Keratinocyte (primary cell): ENCODE data around the gene ATP4A. TPM values are rescaled to one million over a fixed set of nuclear protein-coding genes. Genes with fewer than 3 reads are reported as not detected.

ENCODE experiments used
- DNase-seq: peaks from one replicate; pipeline ENCODE4 v3.0.0-alpha.2; 2011; ENCODE audit warnings: low read depth, missing footprints, low spot score
- FAIRE-seq: peaks from 2 replicates; lab custom pipeline; 2011; peaks lifted over from hg19 to GRCh38; lab: Jason Lieb, UNC
- H2AFZ ChIP-seq: 2 replicates; pipeline ENCODE4 v1.6.0; 2012; ENCODE audit warnings: low read length, control low read depth, inconsistent platforms; ENCODE audit not compliant: control insufficient read depth
- H3K27ac ChIP-seq: 2 replicates; pipeline ENCODE4 v1.5.1; 2011; ENCODE audit warnings: low read length; ENCODE audit not compliant: control insufficient read depth, insufficient read depth
- H3K27me3 ChIP-seq: 3 replicates; pipeline ENCODE4 v1.6.0; 2011; ENCODE audit warnings: low read length; ENCODE audit not compliant: control insufficient read depth, insufficient read depth; ENCODE audit errors: extremely low read depth
- H3K36me3 ChIP-seq, 2 experiments: 2 replicates in 1 of 2; 3 replicates in 1 of 2; pipeline ENCODE4 v1.5.1; 2011; ENCODE audit warnings: low read length in 2 of 2, mild to moderate bottlenecking in 1 of 2; ENCODE audit not compliant: control insufficient read depth in 2 of 2, insufficient read depth in 2 of 2; ENCODE audit errors: extremely low read depth in 1 of 2
- H3K4me1 ChIP-seq: 3 replicates; pipeline ENCODE4 v1.5.1; 2011; ENCODE audit warnings: low read length; ENCODE audit not compliant: control insufficient read depth, insufficient read depth; ENCODE audit errors: extremely low read depth
- H3K4me2 ChIP-seq: 3 replicates; pipeline ENCODE4 v1.6.0; 2011; ENCODE audit warnings: low read depth, low read length; ENCODE audit not compliant: control insufficient read depth, insufficient read depth; ENCODE audit errors: extremely low read depth
- H3K4me3 ChIP-seq, 3 experiments: fragments of 200-600 bp in 1 of 3; sonication (generic) in 1 of 3; 2 replicates in 2 of 3; 3 replicates in 1 of 3; pipeline ENCODE4 v1.5.1; 2011 to 2016; ENCODE audit warnings: low read length in 3 of 3, mild to moderate bottlenecking in 3 of 3, control low read depth in 2 of 3, inconsistent platforms in 1 of 3, low read depth in 1 of 3, mixed read lengths in 1 of 3, mixed run types in 1 of 3, moderate library complexity in 1 of 3; ENCODE audit not compliant: control insufficient read depth in 2 of 3, insufficient read depth in 2 of 3; ENCODE audit errors: extremely low read depth in 1 of 3
- H3K79me2 ChIP-seq: 2 replicates; pipeline ENCODE4 v1.6.0; 2012; ENCODE audit warnings: low read length; ENCODE audit not compliant: control insufficient read depth, insufficient read depth
- H3K9ac ChIP-seq: 3 replicates; pipeline ENCODE4 v1.6.0; 2011; ENCODE audit warnings: low read length; ENCODE audit not compliant: control insufficient read depth, insufficient read depth; ENCODE audit errors: extremely low read depth
- H3K9me1 ChIP-seq: 3 replicates; pipeline ENCODE4 v1.6.0; 2011; ENCODE audit warnings: low read length; ENCODE audit not compliant: control insufficient read depth, insufficient read depth; ENCODE audit errors: extremely low read depth
- H3K9me3 ChIP-seq: 2 replicates; pipeline ENCODE4 v1.5.1; 2012; ENCODE audit warnings: low read depth, low read length; ENCODE audit not compliant: control insufficient read depth
- H4K20me1 ChIP-seq: 3 replicates; pipeline ENCODE4 v1.6.0; 2011; ENCODE audit warnings: low read length; ENCODE audit not compliant: control insufficient read depth, insufficient read depth; ENCODE audit errors: extremely low read depth
- EZH2 ChIP-seq: IDR thresholded peaks from one replicate; pipeline ENCODE4 v1.6.1; 2012; ENCODE audit warnings: inconsistent platforms, mild to moderate bottlenecking, low read length, moderate library complexity
- dilution Hi-C: fragments of 300-500 bp; cut with MboI; formaldehyde crosslinking; loops from one replicate; pipeline ENCODE4 v1.7.0; 2020; ENCODE audit warnings: low sequenced_read_pairs; ENCODE audit not compliant: extremely low pct_ligation_motif_present
- polyA plus RNA-seq, 5 experiments: library from polyadenylated mRNA; depleted of rRNA in 3 of 5; stranded (reverse) in 3 of 5; stranded (forward) in 1 of 5; unstranded in 1 of 5; fragments of >200 nt; gene quantifications; 1 replicate in 1 of 5; 2 replicates in 3 of 5; 3 replicates in 1 of 5; pipeline versions ENCODE4 v1.2.1 to v1.2.3, GENCODE V29; 2011 to 2012; ENCODE audit warnings: missing spikeins in 2 of 5, low read depth in 1 of 5, low replicate concordance in 1 of 5
- TF ChIP-seq, protein P1 (sequence below), 3 experiments: IDR thresholded peaks in 1 of 3; conservative IDR thresholded peaks in 1 of 3; optimal IDR thresholded peaks in 1 of 3; 2 replicates in 2 of 3; 3 replicates in 1 of 3; pipeline versions ENCODE3 to v1.5.1; 2011; ENCODE audit warnings: low read length in 3 of 3, mild to moderate bottlenecking in 3 of 3, moderate library complexity in 2 of 3, control low read depth in 1 of 3, inconsistent platforms in 1 of 3; ENCODE audit not compliant: insufficient read depth in 2 of 3; ENCODE audit errors: extremely low read depth in 1 of 3

The ATP4A gene
- polyA plus RNA-seq, 1 donor (not counting 4 experiments of a cell fraction or from before 2014, with no cell fraction given), result not detected

DNA sequence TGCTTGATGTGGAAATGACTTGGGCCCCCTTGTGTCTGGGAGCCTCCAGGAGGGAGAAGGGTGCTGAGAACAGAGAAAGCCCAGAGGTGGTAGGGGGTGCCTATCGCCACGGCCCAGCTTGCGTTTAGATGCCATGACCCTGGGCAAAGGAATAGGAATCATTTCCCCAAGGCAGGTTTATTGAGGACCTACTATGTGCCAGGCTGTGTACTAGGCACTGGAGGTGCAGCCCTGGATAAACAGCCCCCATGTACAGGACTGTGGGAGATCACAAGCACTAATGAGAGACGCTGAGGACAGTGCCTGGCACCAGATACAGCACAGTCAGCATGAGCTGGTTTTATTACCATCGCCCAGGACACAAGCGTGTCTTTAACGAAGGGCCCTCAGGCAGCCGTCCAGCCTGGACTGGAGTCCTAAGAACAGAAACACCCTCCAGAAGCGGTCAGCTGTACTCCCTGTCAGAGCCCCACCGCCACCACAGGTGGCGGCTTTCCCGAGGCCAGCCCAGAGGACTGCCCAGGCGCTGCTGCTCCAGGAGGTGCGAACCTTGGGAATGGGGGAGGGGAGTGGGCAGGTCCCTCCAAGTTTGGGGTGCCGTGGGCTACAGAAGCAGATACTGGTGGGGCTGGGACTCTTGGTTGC lies 13.5 kb downstream of the ATP4A start:
- peaks cover 8 to 14% of the 10 kb centered on the region in 2 experiments for H3K36me3 ChIP-seq
- no peak overlapping the region for H3K4me3 ChIP-seq
- no peak overlapping the region for H3K9ac ChIP-seq
- peaks cover 9% of the 10 kb centered on the region for H3K4me1 ChIP-seq
- H3K27ac ChIP-seq, result no peak overlapping the region
- H3K9me1 ChIP-seq, result no peaks in the 10 kb centered on the region
- peaks cover 17% of the 10 kb centered on the region for H3K79me2 ChIP-seq
- DNase-seq, result no peak
- H3K4me2 ChIP-seq, result no peak overlapping the region
- dilution Hi-C loops, result no loop called here
- H3K9me3 ChIP-seq, result no peaks in the 10 kb centered on the region
- H2AFZ ChIP-seq, result no peak overlapping the region
- H3K27me3 ChIP-seq, result no peaks in the 10 kb centered on the region
- no peak for FAIRE-seq
- TF ChIP-seq, protein P1, sequence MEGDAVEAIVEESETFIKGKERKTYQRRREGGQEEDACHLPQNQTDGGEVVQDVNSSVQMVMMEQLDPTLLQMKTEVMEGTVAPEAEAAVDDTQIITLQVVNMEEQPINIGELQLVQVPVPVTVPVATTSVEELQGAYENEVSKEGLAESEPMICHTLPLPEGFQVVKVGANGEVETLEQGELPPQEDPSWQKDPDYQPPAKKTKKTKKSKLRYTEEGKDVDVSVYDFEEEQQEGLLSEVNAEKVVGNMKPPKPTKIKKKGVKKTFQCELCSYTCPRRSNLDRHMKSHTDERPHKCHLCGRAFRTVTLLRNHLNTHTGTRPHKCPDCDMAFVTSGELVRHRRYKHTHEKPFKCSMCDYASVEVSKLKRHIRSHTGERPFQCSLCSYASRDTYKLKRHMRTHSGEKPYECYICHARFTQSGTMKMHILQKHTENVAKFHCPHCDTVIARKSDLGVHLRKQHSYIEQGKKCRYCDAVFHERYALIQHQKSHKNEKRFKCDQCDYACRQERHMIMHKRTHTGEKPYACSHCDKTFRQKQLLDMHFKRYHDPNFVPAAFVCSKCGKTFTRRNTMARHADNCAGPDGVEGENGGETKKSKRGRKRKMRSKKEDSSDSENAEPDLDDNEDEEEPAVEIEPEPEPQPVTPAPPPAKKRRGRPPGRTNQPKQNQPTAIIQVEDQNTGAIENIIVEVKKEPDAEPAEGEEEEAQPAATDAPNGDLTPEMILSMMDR (optimal IDR thresholded peaks at IDR 0.05 in 1 of 3, IDR thresholded peaks at IDR 0.05 in 1 of 3, conservative IDR thresholded peaks at IDR 0.05 in 1 of 3; ENCODE audit: extremely low read depth in 1 of 3, insufficient read depth in 2 of 3, low read length in 3 of 3), result no peak
- no peak for TF ChIP-seq EZH2
- H4K20me1 ChIP-seq, result no peaks in the 10 kb centered on the region

DNA sequence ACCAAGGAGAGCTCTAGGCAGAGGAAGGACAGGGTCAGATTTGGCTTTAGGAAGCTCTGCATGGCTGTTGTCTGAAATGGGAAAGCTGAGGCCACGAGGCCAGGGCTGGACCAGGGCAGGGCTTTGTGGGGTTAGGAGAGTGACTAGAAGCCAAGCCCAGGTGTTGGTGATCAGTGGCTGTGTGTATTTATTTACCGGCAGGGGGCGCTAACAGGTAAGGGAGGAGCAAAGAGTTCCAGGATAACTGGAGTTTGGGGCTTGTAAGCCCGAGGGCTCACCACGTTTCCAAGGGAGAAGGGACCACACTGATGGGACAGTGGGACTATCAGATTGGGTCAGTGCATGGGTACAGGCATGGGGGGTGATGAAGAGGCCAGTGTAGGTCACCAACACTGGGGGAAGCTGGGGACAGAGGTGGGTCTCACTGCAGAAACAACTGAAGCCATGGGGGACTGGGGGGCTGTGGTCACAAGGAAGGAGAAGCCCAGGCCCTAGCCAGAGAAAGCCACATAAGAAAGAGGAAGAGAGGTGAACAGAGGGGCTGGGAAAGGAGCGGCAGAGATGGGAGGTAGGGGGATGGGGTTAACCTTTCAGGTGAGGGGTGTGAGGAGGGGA lies 14.2 kb downstream of the ATP4A start:
- Histone ChIP-seq H3K27me3 (no peaks in the 10 kb centered on the region), H3K4me3 (no peak overlapping the region), H3K36me3 (peaks cover 8 to 14% of the 10 kb centered on the region in 2 experiments), H4K20me1 (no peaks in the 10 kb centered on the region), H3K9me1 (no peaks in the 10 kb centered on the region), H3K9ac (no peak overlapping the region), H3K79me2 (peaks cover 25% of the 10 kb centered on the region), H3K4me1 (peaks cover 13% of the 10 kb centered on the region), H2AFZ (no peak overlapping the region), H3K9me3 (no peaks in the 10 kb centered on the region), H3K27ac (no peak overlapping the region), H3K4me2 (no peak overlapping the region)
- dilution Hi-C loops, result no loop called here
- FAIRE-seq, result peak; percentile 57
- TF ChIP-seq EZH2, result no peak
- TF ChIP-seq, protein P1 (optimal IDR thresholded peaks at IDR 0.05 in 1 of 3, IDR thresholded peaks at IDR 0.05 in 1 of 3, conservative IDR thresholded peaks at IDR 0.05 in 1 of 3; ENCODE audit: extremely low read depth in 1 of 3, insufficient read depth in 2 of 3, low read length in 3 of 3), result peak; percentile 73 to 82 (median 80)
- no peak for DNase-seq
